Keratinocyte (primary cell): ENCODE measurements around the gene RNF149. TPM values are rescaled to one million over a fixed set of nuclear protein-coding genes. Genes with fewer than 3 reads are reported as not detected.

ENCODE experiments used
- DNase-seq: peaks from one replicate; pipeline ENCODE4 v3.0.0-alpha.2; 2011; ENCODE audit warnings: low read depth, missing footprints, low spot score
- FAIRE-seq: peaks from 2 replicates; lab custom pipeline; 2011; peaks lifted over from hg19 to GRCh38; lab: Jason Lieb, UNC
- H2AFZ ChIP-seq: 2 replicates; pipeline ENCODE4 v1.6.0; 2012; ENCODE audit warnings: low read length, control low read depth, inconsistent platforms; ENCODE audit not compliant: control insufficient read depth
- H3K27ac ChIP-seq: 2 replicates; pipeline ENCODE4 v1.5.1; 2011; ENCODE audit warnings: low read length; ENCODE audit not compliant: control insufficient read depth, insufficient read depth
- H3K27me3 ChIP-seq: 3 replicates; pipeline ENCODE4 v1.6.0; 2011; ENCODE audit warnings: low read length; ENCODE audit not compliant: control insufficient read depth, insufficient read depth; ENCODE audit errors: extremely low read depth
- H3K36me3 ChIP-seq, 2 experiments: 2 replicates in 1 of 2; 3 replicates in 1 of 2; pipeline ENCODE4 v1.5.1; 2011; ENCODE audit warnings: low read length in 2 of 2, mild to moderate bottlenecking in 1 of 2; ENCODE audit not compliant: control insufficient read depth in 2 of 2, insufficient read depth in 2 of 2; ENCODE audit errors: extremely low read depth in 1 of 2
- H3K4me1 ChIP-seq: 3 replicates; pipeline ENCODE4 v1.5.1; 2011; ENCODE audit warnings: low read length; ENCODE audit not compliant: control insufficient read depth, insufficient read depth; ENCODE audit errors: extremely low read depth
- H3K4me2 ChIP-seq: 3 replicates; pipeline ENCODE4 v1.6.0; 2011; ENCODE audit warnings: low read depth, low read length; ENCODE audit not compliant: control insufficient read depth, insufficient read depth; ENCODE audit errors: extremely low read depth
- H3K4me3 ChIP-seq, 3 experiments: fragments of 200-600 bp in 1 of 3; sonication (generic) in 1 of 3; 2 replicates in 2 of 3; 3 replicates in 1 of 3; pipeline ENCODE4 v1.5.1; 2011 to 2016; ENCODE audit warnings: low read length in 3 of 3, mild to moderate bottlenecking in 3 of 3, control low read depth in 2 of 3, inconsistent platforms in 1 of 3, low read depth in 1 of 3, mixed read lengths in 1 of 3, mixed run types in 1 of 3, moderate library complexity in 1 of 3; ENCODE audit not compliant: control insufficient read depth in 2 of 3, insufficient read depth in 2 of 3; ENCODE audit errors: extremely low read depth in 1 of 3
- H3K79me2 ChIP-seq: 2 replicates; pipeline ENCODE4 v1.6.0; 2012; ENCODE audit warnings: low read length; ENCODE audit not compliant: control insufficient read depth, insufficient read depth
- H3K9ac ChIP-seq: 3 replicates; pipeline ENCODE4 v1.6.0; 2011; ENCODE audit warnings: low read length; ENCODE audit not compliant: control insufficient read depth, insufficient read depth; ENCODE audit errors: extremely low read depth
- H3K9me1 ChIP-seq: 3 replicates; pipeline ENCODE4 v1.6.0; 2011; ENCODE audit warnings: low read length; ENCODE audit not compliant: control insufficient read depth, insufficient read depth; ENCODE audit errors: extremely low read depth
- H3K9me3 ChIP-seq: 2 replicates; pipeline ENCODE4 v1.5.1; 2012; ENCODE audit warnings: low read depth, low read length; ENCODE audit not compliant: control insufficient read depth
- H4K20me1 ChIP-seq: 3 replicates; pipeline ENCODE4 v1.6.0; 2011; ENCODE audit warnings: low read length; ENCODE audit not compliant: control insufficient read depth, insufficient read depth; ENCODE audit errors: extremely low read depth
- EZH2 ChIP-seq: IDR thresholded peaks from one replicate; pipeline ENCODE4 v1.6.1; 2012; ENCODE audit warnings: inconsistent platforms, mild to moderate bottlenecking, low read length, moderate library complexity
- dilution Hi-C: fragments of 300-500 bp; cut with MboI; formaldehyde crosslinking; loops from one replicate; pipeline ENCODE4 v1.7.0; 2020; ENCODE audit warnings: low sequenced_read_pairs; ENCODE audit not compliant: extremely low pct_ligation_motif_present
- polyA plus RNA-seq, 5 experiments: library from polyadenylated mRNA; depleted of rRNA in 3 of 5; stranded (reverse) in 3 of 5; stranded (forward) in 1 of 5; unstranded in 1 of 5; fragments of >200 nt; gene quantifications; 1 replicate in 1 of 5; 2 replicates in 3 of 5; 3 replicates in 1 of 5; pipeline versions ENCODE4 v1.2.1 to v1.2.3, GENCODE V29; 2011 to 2012; ENCODE audit warnings: missing spikeins in 2 of 5, low read depth in 1 of 5, low replicate concordance in 1 of 5
- TF ChIP-seq, protein P1 (sequence below), 3 experiments: IDR thresholded peaks in 1 of 3; conservative IDR thresholded peaks in 1 of 3; optimal IDR thresholded peaks in 1 of 3; 2 replicates in 2 of 3; 3 replicates in 1 of 3; pipeline versions ENCODE3 to v1.5.1; 2011; ENCODE audit warnings: low read length in 3 of 3, mild to moderate bottlenecking in 3 of 3, moderate library complexity in 2 of 3, control low read depth in 1 of 3, inconsistent platforms in 1 of 3; ENCODE audit not compliant: insufficient read depth in 2 of 3; ENCODE audit errors: extremely low read depth in 1 of 3

Gene RNF149
- polyA plus RNA-seq, 1 donor (not counting 4 experiments of a cell fraction or from before 2014, with no cell fraction given), result 68.0 TPM

DNA sequence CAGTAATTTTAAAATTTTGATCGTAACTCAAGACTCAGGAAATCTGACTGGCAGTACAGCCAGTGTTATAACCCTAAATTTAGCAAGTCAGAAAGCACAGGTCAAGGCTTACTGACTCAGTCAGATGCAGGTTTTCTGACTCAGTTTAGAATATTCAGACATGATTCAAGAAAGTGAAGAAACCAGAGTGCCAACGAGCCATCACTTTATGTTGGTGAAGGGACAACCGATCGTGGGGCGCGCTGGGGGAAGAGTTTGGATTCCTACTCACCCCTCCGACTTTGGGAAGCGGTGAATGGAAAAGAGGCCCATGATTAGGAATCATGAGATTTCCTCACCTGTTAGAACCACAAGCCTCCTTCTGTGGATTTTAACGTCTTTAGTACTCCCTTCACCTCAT is 998 bp downstream of the RNF149 start:
- DNase-seq (no peak), FAIRE-seq (no peak)
- peaks cover 4 to 12% of the 10 kb centered on the region in 2 experiments for H3K36me3 ChIP-seq
- H3K79me2 ChIP-seq, result peaks cover 60% of the 10 kb centered on the region
- H4K20me1 ChIP-seq, result peaks cover 28% of the 10 kb centered on the region
- peaks cover 38% of the 10 kb centered on the region for H3K4me1 ChIP-seq
- H3K9me3 ChIP-seq, result no peaks in the 10 kb centered on the region
- H3K27me3 ChIP-seq, result no peaks in the 10 kb centered on the region
- H2AFZ ChIP-seq, result no peak overlapping the region
- H3K27ac ChIP-seq, result peak overlapping the region; percentile 93
- TF ChIP-seq, protein P1, sequence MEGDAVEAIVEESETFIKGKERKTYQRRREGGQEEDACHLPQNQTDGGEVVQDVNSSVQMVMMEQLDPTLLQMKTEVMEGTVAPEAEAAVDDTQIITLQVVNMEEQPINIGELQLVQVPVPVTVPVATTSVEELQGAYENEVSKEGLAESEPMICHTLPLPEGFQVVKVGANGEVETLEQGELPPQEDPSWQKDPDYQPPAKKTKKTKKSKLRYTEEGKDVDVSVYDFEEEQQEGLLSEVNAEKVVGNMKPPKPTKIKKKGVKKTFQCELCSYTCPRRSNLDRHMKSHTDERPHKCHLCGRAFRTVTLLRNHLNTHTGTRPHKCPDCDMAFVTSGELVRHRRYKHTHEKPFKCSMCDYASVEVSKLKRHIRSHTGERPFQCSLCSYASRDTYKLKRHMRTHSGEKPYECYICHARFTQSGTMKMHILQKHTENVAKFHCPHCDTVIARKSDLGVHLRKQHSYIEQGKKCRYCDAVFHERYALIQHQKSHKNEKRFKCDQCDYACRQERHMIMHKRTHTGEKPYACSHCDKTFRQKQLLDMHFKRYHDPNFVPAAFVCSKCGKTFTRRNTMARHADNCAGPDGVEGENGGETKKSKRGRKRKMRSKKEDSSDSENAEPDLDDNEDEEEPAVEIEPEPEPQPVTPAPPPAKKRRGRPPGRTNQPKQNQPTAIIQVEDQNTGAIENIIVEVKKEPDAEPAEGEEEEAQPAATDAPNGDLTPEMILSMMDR (optimal IDR thresholded peaks at IDR 0.05 in 1 of 3, IDR thresholded peaks at IDR 0.05 in 1 of 3, conservative IDR thresholded peaks at IDR 0.05 in 1 of 3; ENCODE audit: extremely low read depth in 1 of 3, insufficient read depth in 2 of 3, low read length in 3 of 3), result no peak
- no peak for TF ChIP-seq EZH2
- peak overlapping the region; percentile 83 to 89 (median 84) for H3K4me3 ChIP-seq
- peak overlapping the region; percentile 89 for H3K9ac ChIP-seq
- peaks cover 3% of the 10 kb centered on the region for H3K9me1 ChIP-seq
- peak overlapping the region; percentile 98 for H3K4me2 ChIP-seq
- dilution Hi-C loops, result no loop called here

DNA sequence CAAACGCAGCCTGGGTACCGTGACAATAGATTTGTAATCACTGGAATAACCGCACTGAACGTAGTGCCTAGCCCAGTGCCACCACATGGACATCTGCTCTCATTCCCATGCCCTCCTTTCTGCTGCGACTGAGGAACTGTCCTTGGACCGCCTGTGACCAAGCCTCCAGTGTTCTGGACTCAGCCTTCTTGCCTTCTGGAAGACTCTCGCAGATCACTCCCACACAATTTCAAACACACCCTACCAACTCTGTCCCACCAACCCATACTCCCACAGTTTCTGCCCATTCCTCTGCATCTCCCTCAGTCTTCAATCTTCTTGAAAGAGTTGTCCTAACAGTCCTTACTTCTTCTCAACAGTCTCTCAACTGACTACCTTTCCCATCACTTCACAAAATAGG is 2.1 kb downstream of the RNF149 start:
- no peak for FAIRE-seq

More for the DNA sequence above, 2.1 kb downstream of the RNF149 start:
- dilution Hi-C loops, result no loop called here
- Histone ChIP-seq H3K4me3 (peak overlapping the region; percentile 83 to 89 (median 84)), H3K4me1 (peaks cover 35% of the 10 kb centered on the region), H3K9me1 (peaks cover 3% of the 10 kb centered on the region), H3K27me3 (no peaks in the 10 kb centered on the region), H3K27ac (peak overlapping the region; percentile 93), H3K9me3 (no peaks in the 10 kb centered on the region), H3K79me2 (peaks cover 71% of the 10 kb centered on the region), H4K20me1 (peaks cover 28% of the 10 kb centered on the region), H3K9ac (peak overlapping the region; percentile 89), H3K4me2 (peak overlapping the region; percentile 98), H3K36me3 (peaks cover 4 to 12% of the 10 kb centered on the region in 2 experiments), H2AFZ (no peak overlapping the region)
- no peak for DNase-seq
- TF ChIP-seq, protein P1 (optimal IDR thresholded peaks at IDR 0.05 in 1 of 3, IDR thresholded peaks at IDR 0.05 in 1 of 3, conservative IDR thresholded peaks at IDR 0.05 in 1 of 3; ENCODE audit: extremely low read depth in 1 of 3, insufficient read depth in 2 of 3, low read length in 3 of 3), result no peak
- no peak for TF ChIP-seq EZH2
